RPMI8226 (cell line): ENCODE measurements around the gene MAP2K6.

Experiments used
- DNase-seq: peaks from one replicate; pipeline ENCODE4 v3.0.0-alpha.2; 2015

MAP2K6 gene

DNA sequence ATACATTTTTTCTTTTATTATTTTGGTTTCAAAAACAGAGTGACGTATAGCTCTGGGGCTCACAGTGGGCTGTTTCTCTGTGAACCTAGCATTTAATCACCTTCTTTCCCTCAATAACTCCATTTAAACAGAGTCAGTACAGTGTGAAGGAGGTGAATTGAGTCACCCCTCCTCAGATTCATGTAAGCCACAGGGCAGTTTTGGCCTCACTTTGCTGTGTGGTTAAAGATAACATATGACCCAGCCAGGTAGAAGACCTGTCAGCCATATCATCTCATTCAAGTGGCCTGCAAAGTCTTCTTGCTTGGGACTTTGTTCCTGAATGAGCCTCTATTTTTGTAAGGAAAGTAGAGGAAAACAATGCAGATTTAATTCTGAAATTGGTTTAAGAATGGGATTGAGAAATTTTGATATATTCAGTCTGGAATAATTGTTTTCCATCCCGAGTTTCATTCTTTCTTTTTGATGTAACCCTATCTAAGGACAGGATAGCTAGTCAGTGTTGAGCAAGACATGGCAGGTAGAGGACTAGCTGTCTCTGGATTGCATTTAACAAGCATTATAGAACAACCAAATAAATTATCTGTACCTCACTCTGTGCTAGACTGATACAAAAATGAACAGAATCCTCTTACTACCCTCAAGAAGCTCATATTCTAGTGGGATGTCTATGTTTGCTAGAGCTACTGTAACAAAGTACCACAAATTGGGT is 13.1 kb downstream of the MAP2K6 start:
- DNase-seq, result no peak

- DNase-seq, result no peak
These were observed 13.9 kb downstream of the MAP2K6 start for GRCh38 chr17:69428252-69428980.

DNA sequence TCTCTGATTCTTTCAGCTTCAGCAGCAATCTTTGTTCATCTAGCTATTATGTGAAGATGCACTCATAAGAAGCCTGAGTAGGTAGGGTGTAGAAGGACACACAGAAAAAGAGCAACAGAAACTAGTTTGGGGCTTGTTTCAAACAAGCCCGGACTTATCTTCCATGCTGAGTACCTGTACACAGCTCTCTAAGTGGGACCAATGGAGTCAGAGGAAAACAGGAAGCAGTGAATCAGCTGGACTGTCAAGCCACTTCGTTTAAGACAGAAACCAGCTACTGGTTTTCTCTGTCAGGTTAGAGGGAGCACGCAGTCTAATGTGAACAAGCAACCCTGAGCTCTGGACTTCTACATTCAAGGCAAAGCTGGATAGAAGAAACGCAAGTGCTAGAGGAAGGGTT is 16.0 kb downstream of the MAP2K6 start:
- no peak for DNase-seq

GRCh38 chr17:69431835-69432234 is 17.3 kb downstream of the MAP2K6 start:
- DNase-seq, result no peak

- no peak for DNase-seq
These were observed 18.6 kb downstream of the MAP2K6 start for GRCh38 chr17:69433093-69433492.

GRCh38 chr17:69434164-69434579 is 19.7 kb downstream of the MAP2K6 start:
- no peak for DNase-seq

DNA sequence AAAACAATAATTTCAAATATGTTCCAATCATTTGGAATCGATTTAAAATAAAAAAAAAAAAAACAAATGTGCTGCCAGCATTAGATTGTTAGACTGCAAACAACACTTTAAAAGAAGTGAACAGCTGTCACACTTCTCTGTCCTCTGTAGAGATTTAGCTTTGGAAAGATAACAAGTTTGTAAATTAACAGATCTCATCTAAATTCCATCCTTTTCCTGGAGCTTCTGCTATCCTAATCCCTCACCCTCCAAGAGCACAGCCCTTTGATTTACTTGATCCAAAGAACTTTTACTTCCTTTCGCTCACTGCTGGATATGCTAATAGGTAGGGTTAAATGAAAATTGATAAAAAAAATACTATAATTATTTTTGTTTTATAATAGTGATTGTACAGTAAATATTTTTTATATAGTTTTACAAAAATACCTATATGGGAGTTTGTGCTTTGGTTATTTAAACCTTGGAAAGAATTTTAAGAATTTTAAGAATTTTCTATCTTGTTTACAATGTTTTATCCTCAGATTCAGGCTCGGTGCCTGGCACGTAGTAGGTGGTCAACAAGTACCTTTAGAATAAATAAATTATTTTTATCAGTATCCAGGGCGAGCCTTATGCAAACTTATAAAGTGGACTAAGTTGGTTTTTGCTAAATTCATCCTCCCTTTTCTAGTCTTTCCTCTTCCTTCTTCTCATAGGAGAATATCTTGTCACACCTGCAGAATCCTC is 21.6 kb downstream of the MAP2K6 start:
- no peak for DNase-seq

DNA sequence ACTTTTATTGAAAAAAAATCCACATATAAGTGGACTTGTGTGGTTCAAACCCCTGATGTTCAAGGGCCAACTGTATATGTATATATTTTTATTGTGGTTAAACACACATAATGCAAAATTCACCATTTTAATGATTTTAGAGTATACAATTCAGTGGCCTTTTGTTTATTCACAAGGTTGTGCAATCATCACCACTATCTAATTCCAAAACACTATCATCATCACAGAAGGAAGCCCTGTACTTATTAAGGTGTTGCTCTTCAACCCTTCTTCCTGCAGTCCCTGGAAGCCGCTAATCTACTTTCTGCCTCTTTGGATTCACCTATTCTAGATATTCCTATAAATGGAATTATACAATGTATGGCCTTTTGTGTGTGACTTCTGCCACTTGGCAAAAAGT is 23.0 kb downstream of the MAP2K6 start:
- no peak for DNase-seq

DNA sequence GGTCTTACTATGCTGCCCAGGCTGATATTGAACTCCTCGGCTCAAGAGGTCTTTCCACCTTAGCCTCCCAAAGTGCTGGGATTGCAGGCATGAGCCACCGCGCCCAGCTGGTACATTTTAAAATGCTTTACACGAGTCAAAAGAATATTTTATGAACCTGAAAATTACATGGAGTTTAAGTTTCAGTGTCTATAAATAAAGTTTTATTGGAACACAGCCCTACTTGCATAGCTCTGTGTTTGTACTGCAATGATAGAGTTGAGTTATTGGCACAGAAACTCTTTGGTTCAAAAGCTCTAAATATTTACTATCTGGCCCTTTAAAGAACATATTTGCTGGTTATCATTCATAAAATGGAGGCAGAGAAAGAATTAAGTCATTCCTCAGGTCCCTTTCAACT is 24.3 kb downstream of the MAP2K6 start:
- DNase-seq, result no peak

- DNase-seq, result no peak
These were observed 26.7 kb downstream of the MAP2K6 start for GRCh38 chr17:69441179-69441578.

DNA sequence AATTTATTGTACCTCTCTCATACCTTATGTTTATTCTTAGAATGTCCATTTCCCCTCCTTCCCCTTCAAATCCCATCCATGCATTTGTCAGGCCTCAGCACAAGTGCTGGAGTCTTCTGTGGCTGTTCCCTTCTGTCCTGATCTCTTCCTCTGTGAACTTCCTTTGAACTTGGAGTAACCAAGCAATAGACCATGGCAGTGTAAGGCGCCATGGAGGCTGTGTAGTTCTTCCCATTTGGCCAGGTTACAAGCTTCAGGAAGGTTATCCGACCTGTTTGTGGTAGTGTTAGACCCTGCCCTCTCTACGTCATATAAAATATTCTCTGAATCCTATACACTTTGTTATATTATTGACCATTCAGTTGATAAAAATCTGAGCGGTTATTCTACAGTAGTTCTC is 28.6 kb downstream of the MAP2K6 start:
- DNase-seq, result no peak

GRCh38 chr17:69444023-69444422 is 29.5 kb downstream of the MAP2K6 start:
- no peak for DNase-seq

DNA sequence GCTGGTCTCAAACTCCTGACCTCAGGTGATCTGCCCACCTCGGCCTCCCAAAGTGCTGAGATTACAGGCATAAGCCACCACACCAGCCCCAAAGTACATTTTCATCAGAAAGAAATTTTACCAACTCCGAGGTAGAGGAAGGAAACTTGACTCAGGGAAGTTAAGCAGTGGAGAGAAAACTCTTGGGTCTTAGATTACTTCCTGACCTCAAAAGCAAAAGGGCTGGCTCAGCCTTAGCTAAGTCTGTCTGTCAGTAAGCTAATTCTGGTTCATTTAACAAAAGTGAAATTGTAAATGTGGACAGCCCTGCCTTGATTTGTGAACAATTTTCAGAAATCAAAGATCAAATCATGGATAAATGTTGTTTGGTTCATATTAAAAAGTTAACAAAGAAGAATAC is 30.6 kb downstream of the MAP2K6 start:
- DNase-seq, result no peak

GRCh38 chr17:69447726-69448125 is 33.2 kb downstream of the MAP2K6 start:
- no peak for DNase-seq

DNA sequence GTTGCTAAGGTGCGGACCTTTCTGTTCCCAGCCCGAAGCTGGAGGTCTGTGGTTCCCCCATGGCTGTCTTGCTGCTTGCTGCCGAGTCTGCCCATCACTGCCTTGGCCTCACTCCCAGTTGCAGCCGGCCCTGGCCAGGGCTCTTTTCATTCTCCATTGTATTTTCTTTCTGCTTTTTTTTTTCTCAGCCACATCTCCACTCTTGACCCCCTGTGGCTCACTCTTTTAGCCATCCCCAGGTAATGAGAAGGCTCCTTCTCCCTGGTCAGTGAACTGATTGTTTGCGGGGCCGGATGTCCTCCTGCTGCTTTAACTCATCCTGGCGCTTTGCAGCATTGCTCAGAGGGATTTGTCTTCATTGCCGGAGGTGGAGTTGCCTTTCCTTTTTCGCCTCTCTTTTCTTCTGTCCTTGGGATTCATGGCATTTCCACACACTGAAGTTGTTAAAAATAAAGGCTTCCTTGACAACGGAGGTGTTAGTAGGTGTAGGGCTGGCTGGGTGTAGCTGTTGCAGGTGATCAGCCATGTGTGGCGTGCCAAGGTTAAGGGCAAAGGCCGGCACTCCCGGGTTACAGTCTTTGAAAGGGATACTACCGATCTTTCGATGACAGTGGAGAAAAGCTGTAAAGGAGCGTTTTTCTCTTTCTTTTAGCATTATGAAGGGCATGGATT is 34.1 kb downstream of the MAP2K6 start:
- no peak for DNase-seq

GRCh38 chr17:69450131-69450530 is 35.6 kb downstream of the MAP2K6 start:
- no peak for DNase-seq

DNA sequence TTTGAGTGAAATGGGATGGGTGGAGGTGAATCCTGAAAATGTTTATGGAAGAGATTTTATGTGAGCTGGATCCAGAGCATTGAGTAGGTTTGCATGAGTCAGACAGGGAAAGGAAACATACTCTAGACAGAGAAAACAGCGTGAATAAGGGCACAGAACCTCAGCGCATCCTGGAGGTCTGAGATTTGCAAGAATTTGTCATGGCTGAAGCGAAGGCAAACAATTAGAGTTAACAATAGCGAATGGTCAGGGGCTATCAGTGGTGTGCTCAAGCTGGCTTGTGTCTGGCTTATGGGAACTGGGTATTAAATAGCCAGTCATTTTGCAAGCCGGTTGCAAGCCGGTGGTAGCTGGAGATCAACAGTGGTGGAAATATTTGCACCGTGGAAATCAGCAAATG is 36.4 kb downstream of the MAP2K6 start:
- DNase-seq, result no peak

DNA sequence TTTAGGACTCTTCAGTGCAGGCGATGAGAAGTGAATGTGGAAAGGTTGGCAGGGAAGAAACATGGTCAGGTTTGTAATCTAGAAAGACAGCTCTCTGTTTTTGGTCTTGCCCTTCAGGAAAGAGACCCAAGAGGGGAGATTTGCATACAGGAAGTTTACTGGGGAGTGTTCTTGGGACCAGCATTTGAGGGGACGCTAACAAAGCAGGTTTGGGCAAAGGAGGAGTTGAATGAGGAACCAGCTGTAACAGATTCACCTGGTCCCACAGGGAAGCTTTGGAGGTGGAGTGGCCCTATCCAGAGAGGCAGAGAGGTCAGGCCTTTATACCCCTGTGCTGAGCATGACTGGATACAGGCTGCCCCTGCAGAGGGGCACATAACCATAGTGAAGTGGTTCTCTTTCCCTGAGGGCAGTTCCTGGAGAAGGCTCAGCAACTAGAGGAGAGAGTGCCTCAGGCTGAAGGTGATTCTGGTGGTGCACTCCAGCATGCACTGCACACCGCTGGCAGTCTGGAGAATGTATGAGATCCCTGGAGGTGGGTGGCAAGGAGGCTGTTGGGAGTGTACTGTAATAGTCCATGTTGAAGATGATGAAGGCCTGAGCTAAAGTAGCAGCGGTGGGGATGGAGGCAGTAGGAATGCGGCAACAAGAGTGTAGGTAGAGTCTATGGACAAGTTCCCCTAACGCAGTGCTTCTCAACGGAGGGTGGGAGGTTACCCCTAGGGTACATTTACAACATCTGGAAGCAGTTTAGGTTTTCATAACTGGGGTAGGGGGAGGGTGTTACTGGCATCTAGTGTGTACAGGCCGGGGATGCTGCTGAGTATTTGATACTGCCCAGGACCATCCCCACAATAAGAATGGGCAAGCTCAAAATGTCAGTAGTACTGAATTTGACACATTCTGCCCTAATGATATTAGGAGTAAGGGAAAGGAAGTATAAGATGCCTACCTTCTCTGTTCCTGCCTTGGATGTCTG is 37.2 kb downstream of the MAP2K6 start:
- DNase-seq, result no peak

DNA sequence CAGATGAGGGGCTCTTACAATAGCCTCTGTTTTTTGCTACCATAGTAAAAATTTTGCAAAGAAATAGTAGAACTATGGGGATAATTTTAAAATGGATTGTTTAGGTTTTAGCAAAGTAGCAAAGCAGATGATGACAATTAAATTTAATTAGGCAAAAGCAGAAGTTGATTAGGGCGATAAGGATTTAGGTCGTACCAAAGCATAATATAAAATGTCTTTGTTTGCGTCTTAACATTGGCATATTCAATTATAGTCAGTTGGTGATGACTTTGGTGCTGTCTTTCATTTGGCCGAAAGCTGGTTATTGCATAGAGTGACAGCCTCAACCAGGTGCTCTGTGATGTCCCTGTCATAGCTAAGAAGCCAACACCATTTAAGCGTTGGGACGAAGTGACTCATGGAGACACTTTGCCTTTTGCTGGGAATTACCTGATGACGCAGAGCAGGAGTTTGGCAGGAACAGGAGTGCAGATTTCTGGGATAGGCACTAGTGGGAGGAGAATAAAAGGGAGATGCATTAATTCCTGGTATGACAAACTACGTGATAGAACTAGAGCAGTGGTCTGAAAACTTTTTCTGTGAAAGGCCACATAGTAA is 38.3 kb downstream of the MAP2K6 start:
- DNase-seq, result no peak

DNA sequence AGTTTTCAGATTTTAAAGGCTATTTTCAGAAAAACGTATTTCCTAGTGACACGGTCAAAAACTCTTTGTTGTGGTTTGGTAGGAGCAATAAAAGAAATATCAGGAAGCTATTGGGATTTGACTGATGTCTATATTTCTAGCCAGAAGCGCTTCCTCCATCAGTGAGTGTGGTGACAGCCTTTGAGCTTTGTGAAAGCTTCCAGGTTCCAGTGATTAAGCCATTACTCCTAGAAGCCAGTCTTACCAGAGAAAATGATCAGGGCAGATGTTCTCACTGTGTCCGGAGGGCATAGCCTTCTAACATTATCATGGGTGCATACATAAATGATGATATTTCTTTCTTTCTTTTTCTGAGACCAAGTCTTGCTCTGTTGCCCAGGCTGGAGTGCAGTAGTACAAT is 39.6 kb downstream of the MAP2K6 start:
- no peak for DNase-seq

DNA sequence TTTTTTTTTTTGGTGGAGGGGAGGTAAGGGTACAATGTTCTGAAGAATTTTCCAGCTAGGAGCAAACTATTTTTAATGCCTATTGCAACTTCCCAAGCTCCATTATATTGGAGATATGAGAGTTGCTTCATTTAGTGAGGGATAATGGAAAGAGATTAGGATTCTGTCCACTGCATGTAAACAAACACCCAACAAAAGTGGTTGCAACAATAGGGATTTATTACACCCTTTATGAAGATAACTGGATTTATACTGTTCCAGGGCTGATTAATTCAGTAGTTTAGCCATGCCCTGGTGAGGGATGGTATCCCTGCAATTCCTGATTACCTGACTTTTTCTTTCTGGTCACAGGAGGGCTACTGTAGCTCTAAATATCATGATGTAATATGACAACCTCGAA is 40.5 kb downstream of the MAP2K6 start:
- DNase-seq, result no peak

GRCh38 chr17:69457603-69458002 is 43.1 kb downstream of the MAP2K6 start:
- no peak for DNase-seq
